ENCODE measurements around the gene ANKRD13B. TPM values are rescaled to one million over a fixed set of nuclear protein-coding genes. Genes with fewer than 3 reads are reported as not detected.

Gene ANKRD13B
- polyA plus RNA-seq, 1 donor (not counting 4 experiments of a cell fraction or from before 2014, with no cell fraction given) = 3.7 TPM

GRCh38 chr17:29559640-29560039, 33.3 kb upstream of the ANKRD13B start:
- dilution Hi-C loops (cut with MboI; ENCODE audit: extremely low pct_ligation_motif_present, low sequenced_read_pairs) = no loop called here
- H2AFZ ChIP-seq (ENCODE audit: control insufficient read depth, low read length) = no peak overlapping the region
- no peak overlapping the region for H3K4me2 ChIP-seq (ENCODE audit: control insufficient read depth, extremely low read depth, insufficient read depth, low read depth, low read length)
- H3K4me1 ChIP-seq (ENCODE audit: control insufficient read depth, extremely low read depth, insufficient read depth, low read length) = no peaks in the 10 kb centered on the region
- H3K27me3 ChIP-seq (ENCODE audit: control insufficient read depth, extremely low read depth, insufficient read depth, low read length) = no peaks in the 10 kb centered on the region
- TF ChIP-seq, protein P1, sequence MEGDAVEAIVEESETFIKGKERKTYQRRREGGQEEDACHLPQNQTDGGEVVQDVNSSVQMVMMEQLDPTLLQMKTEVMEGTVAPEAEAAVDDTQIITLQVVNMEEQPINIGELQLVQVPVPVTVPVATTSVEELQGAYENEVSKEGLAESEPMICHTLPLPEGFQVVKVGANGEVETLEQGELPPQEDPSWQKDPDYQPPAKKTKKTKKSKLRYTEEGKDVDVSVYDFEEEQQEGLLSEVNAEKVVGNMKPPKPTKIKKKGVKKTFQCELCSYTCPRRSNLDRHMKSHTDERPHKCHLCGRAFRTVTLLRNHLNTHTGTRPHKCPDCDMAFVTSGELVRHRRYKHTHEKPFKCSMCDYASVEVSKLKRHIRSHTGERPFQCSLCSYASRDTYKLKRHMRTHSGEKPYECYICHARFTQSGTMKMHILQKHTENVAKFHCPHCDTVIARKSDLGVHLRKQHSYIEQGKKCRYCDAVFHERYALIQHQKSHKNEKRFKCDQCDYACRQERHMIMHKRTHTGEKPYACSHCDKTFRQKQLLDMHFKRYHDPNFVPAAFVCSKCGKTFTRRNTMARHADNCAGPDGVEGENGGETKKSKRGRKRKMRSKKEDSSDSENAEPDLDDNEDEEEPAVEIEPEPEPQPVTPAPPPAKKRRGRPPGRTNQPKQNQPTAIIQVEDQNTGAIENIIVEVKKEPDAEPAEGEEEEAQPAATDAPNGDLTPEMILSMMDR (optimal IDR thresholded peaks at IDR 0.05 in 1 of 3, IDR thresholded peaks at IDR 0.05 in 1 of 3, conservative IDR thresholded peaks at IDR 0.05 in 1 of 3; ENCODE audit: extremely low read depth in 1 of 3, insufficient read depth in 2 of 3, low read length in 3 of 3) = no peak
- TF ChIP-seq EZH2 (IDR thresholded peaks at IDR 0.05; ENCODE audit: low read length) = no peak
- no peaks in the 10 kb centered on the region for H3K9me1 ChIP-seq (ENCODE audit: control insufficient read depth, extremely low read depth, insufficient read depth, low read length)
- no peaks in the 10 kb centered on the region for H3K79me2 ChIP-seq (ENCODE audit: control insufficient read depth, insufficient read depth, low read length)
- no peak overlapping the region for H3K27ac ChIP-seq (ENCODE audit: control insufficient read depth, insufficient read depth, low read length)
- DNase-seq (ENCODE audit: low read depth, low spot score) (no peak), FAIRE-seq (no peak)
- peaks cover 0 to 4% of the 10 kb centered on the region in 2 experiments for H3K36me3 ChIP-seq (ENCODE audit: control insufficient read depth in 2 of 2, extremely low read depth in 1 of 2, insufficient read depth in 2 of 2, low read length in 2 of 2)
- no peaks in the 10 kb centered on the region for H3K9me3 ChIP-seq (ENCODE audit: control insufficient read depth, low read depth, low read length)
- H4K20me1 ChIP-seq (ENCODE audit: control insufficient read depth, extremely low read depth, insufficient read depth, low read length) = no peaks in the 10 kb centered on the region
- H3K9ac ChIP-seq (ENCODE audit: control insufficient read depth, extremely low read depth, insufficient read depth, low read length) = no peak overlapping the region
- no peak overlapping the region for H3K4me3 ChIP-seq (ENCODE audit: control insufficient read depth in 2 of 3, extremely low read depth in 1 of 3, insufficient read depth in 2 of 3, low read depth in 1 of 3, low read length in 3 of 3)

GRCh38 chr17:29560316-29560715, 32.6 kb upstream of the ANKRD13B start:
- peaks cover under 1% of the 10 kb centered on the region for H3K4me1 ChIP-seq (ENCODE audit: control insufficient read depth, extremely low read depth, insufficient read depth, low read length)
- no peak overlapping the region for H3K4me2 ChIP-seq (ENCODE audit: control insufficient read depth, extremely low read depth, insufficient read depth, low read depth, low read length)
- no peak overlapping the region for H3K4me3 ChIP-seq (ENCODE audit: control insufficient read depth in 2 of 3, extremely low read depth in 1 of 3, insufficient read depth in 2 of 3, low read depth in 1 of 3, low read length in 3 of 3)
- no peak overlapping the region for H2AFZ ChIP-seq (ENCODE audit: control insufficient read depth, low read length)
- no peaks in the 10 kb centered on the region for H3K9me3 ChIP-seq (ENCODE audit: control insufficient read depth, low read depth, low read length)
- H3K36me3 ChIP-seq (ENCODE audit: control insufficient read depth in 2 of 2, extremely low read depth in 1 of 2, insufficient read depth in 2 of 2, low read length in 2 of 2) = peaks cover 0 to 4% of the 10 kb centered on the region in 2 experiments
- H3K79me2 ChIP-seq (ENCODE audit: control insufficient read depth, insufficient read depth, low read length) = no peaks in the 10 kb centered on the region
- FAIRE-seq (no peak), DNase-seq (ENCODE audit: low read depth, low spot score) (no peak)
- H3K9ac ChIP-seq (ENCODE audit: control insufficient read depth, extremely low read depth, insufficient read depth, low read length) = no peak overlapping the region
- dilution Hi-C loops (cut with MboI; ENCODE audit: extremely low pct_ligation_motif_present, low sequenced_read_pairs) = no loop called here
- H3K27me3 ChIP-seq (ENCODE audit: control insufficient read depth, extremely low read depth, insufficient read depth, low read length) = no peaks in the 10 kb centered on the region
- TF ChIP-seq, protein P1 (optimal IDR thresholded peaks at IDR 0.05 in 1 of 3, IDR thresholded peaks at IDR 0.05 in 1 of 3, conservative IDR thresholded peaks at IDR 0.05 in 1 of 3; ENCODE audit: extremely low read depth in 1 of 3, insufficient read depth in 2 of 3, low read length in 3 of 3) = no peak
- no peak for TF ChIP-seq EZH2 (IDR thresholded peaks at IDR 0.05; ENCODE audit: low read length)
- H3K9me1 ChIP-seq (ENCODE audit: control insufficient read depth, extremely low read depth, insufficient read depth, low read length) = no peaks in the 10 kb centered on the region
- no peak overlapping the region for H3K27ac ChIP-seq (ENCODE audit: control insufficient read depth, insufficient read depth, low read length)
- H4K20me1 ChIP-seq (ENCODE audit: control insufficient read depth, extremely low read depth, insufficient read depth, low read length) = no peaks in the 10 kb centered on the region
